ENCODE results near the gene CLSTN2. TPM values are rescaled to one million over a fixed set of nuclear protein-coding genes. Genes with fewer than 3 reads are reported as not detected.

The CLSTN2 gene
- total RNA-seq, 1 experiment from 2014 or later, result 0.02 TPM

DNA sequence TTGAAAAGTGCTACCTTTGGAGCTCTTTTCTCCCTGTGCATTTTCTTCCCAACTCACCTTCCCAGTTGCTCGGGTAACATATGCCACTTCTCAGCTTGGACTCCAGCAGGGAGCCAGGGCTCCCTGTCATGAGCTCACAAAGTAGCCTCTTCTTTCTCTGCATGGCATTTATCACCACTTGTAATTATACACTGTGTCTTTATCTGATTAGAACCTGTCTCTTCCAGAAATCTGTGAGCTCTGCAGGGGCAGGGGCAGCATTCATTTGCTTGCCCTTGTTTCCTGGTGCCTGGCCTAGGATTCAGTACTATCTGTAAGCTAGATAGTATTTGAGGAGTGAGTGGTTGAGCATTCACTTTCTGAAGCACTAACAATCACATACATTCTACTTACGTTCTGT lies 100.9 kb downstream of the CLSTN2 start:
- Histone ChIP-seq H2AFZ (ENCODE audit: low read depth, low read length, poor library complexity, severe bottlenecking) (no peak overlapping the region), H3K79me2 (ENCODE audit: insufficient read depth, low read length) (no peaks in the 10 kb centered on the region), H3K4me1 (ENCODE audit: control insufficient read depth in 1 of 2, insufficient read depth in 2 of 2, low read length in 2 of 2) (no peaks in the 10 kb centered on the region), H3K9me3 (ENCODE audit: control insufficient read depth in 1 of 2, insufficient read depth in 1 of 2, low read depth in 1 of 2, low read length in 2 of 2) (no peaks in the 10 kb centered on the region), H3K9ac (ENCODE audit: low read length) (no peak overlapping the region), H3K9me2 (ENCODE audit: insufficient read depth) (no peaks in the 10 kb centered on the region), H3K36me3 (ENCODE audit: control insufficient read depth in 1 of 2, insufficient read depth in 2 of 2, low read length in 2 of 2) (no peaks in the 10 kb centered on the region), H4K20me1 (ENCODE audit: insufficient read depth) (no peaks in the 10 kb centered on the region), H3K27me3 (ENCODE audit: insufficient read depth, low read length) (peaks cover 55% of the 10 kb centered on the region), H3K27ac (ENCODE audit: low read depth, low read length) (no peak overlapping the region), H3K4me2 (ENCODE audit: low read length) (no peak overlapping the region), H3K4me3 (replicated peaks in 1 of 2; ENCODE audit: low read depth in 1 of 2, low read length in 2 of 2) (no peak overlapping the region)
- ChIA-PET CTCF (no interaction called here), RAD21 (ENCODE audit: low non-redundant PET in 1 of 2, low total read pairs in 2 of 2, uncharacterized antibody in 2 of 2, unreplicated experiment in 2 of 2) (no interaction called here), POLR2A (no interaction called here)
- no peak for ATAC-seq
- BruUV-seq (replicated peaks), result no TSS peak
- no peak for TF ChIP-seq FOSL1 (IDR thresholded peaks at IDR 0.05; ENCODE audit: low read depth)
- TF ChIP-seq ZFX (IDR thresholded peaks at IDR 0.05), result no peak
- no peak for TF ChIP-seq CBX3 (IDR thresholded peaks at IDR 0.05; ENCODE audit: low read depth)
- TF ChIP-seq SP1 (IDR thresholded peaks at IDR 0.05; ENCODE audit: low read depth), result no peak
- no peak for TF ChIP-seq POLR2AphosphoS5 (IDR thresholded peaks at IDR 0.05; ENCODE audit: low read depth, low read length)
- TF ChIP-seq RAD21 (IDR thresholded peaks at IDR 0.05; ENCODE audit: low read depth), result no peak
- no peak for TF ChIP-seq EGR1 (IDR thresholded peaks at IDR 0.05; ENCODE audit: low read depth)
- no peak for TF ChIP-seq ZBTB33 (IDR thresholded peaks at IDR 0.05; ENCODE audit: extremely low read depth, insufficient replicate concordance, low read length)
- TF ChIP-seq POLR2A (IDR thresholded peaks at IDR 0.05; ENCODE audit: borderline replicate concordance, extremely low read depth, insufficient read depth, insufficient read length), result no peak
- no peak for TF ChIP-seq ZNF274 (IDR thresholded peaks at IDR 0.05; ENCODE audit: low read depth, low read length)
- no peak for TF ChIP-seq MAX (IDR thresholded peaks at IDR 0.05)
- no peak for TF ChIP-seq EZH2 (IDR thresholded peaks at IDR 0.05)
- TF ChIP-seq SRF (IDR thresholded peaks at IDR 0.05; ENCODE audit: low read depth), result no peak
- TF ChIP-seq CEBPB (IDR thresholded peaks at IDR 0.05; ENCODE audit: low read depth), result no peak
- TF ChIP-seq REST (IDR thresholded peaks at IDR 0.05; ENCODE audit: low read depth), result no peak
- TF ChIP-seq SIN3A (IDR thresholded peaks at IDR 0.05; ENCODE audit: low read depth), result no peak
- TF ChIP-seq EZH2phosphoT487 (IDR thresholded peaks at IDR 0.05; ENCODE audit: borderline replicate concordance), result no peak
- TF ChIP-seq ELF1 (IDR thresholded peaks at IDR 0.05; ENCODE audit: borderline replicate concordance, low read depth), result no peak
- TF ChIP-seq, protein P1, sequence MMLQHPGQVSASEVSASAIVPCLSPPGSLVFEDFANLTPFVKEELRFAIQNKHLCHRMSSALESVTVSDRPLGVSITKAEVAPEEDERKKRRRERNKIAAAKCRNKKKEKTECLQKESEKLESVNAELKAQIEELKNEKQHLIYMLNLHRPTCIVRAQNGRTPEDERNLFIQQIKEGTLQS (IDR thresholded peaks at IDR 0.05), result no peak
- TF ChIP-seq, protein P2, sequence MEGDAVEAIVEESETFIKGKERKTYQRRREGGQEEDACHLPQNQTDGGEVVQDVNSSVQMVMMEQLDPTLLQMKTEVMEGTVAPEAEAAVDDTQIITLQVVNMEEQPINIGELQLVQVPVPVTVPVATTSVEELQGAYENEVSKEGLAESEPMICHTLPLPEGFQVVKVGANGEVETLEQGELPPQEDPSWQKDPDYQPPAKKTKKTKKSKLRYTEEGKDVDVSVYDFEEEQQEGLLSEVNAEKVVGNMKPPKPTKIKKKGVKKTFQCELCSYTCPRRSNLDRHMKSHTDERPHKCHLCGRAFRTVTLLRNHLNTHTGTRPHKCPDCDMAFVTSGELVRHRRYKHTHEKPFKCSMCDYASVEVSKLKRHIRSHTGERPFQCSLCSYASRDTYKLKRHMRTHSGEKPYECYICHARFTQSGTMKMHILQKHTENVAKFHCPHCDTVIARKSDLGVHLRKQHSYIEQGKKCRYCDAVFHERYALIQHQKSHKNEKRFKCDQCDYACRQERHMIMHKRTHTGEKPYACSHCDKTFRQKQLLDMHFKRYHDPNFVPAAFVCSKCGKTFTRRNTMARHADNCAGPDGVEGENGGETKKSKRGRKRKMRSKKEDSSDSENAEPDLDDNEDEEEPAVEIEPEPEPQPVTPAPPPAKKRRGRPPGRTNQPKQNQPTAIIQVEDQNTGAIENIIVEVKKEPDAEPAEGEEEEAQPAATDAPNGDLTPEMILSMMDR (IDR thresholded peaks at IDR 0.05 in 2 of 3, conservative IDR thresholded peaks at IDR 0.05 in 1 of 3; ENCODE audit: borderline replicate concordance in 1 of 3, insufficient read depth in 1 of 3, low read depth in 2 of 3, low read length in 2 of 3), result no peak
- DNase-seq (ENCODE audit: low read depth, low spot score), result no peak
- intact Hi-C loops (cut with micrococcal nuclease), result loop anchor here (10.0 kb wide), 1 partner anchor 321 kb away; no protein-coding TSS in a partner anchor

All from HCT116 (cell line).